T-helper 1 cell treated with Interleukin-12 subunit alpha and Interleukin-12 subunit beta and Interleukin-4 antibody, amounts not matched to agents 30 μg/mL and 1 μg/mL, for 36 hours (primary cell): ENCODE data around the gene NMUR1.

ENCODE experiments used
- H3K27ac Mint-ChIP-seq: one replicate; pipeline ENCODE4 v1.8.0; 2021; ENCODE audit warnings: mild to moderate bottlenecking, mixed read lengths
- H3K27me3 Mint-ChIP-seq: one replicate; pipeline ENCODE4 v1.8.0; 2021; ENCODE audit warnings: low read depth, mixed read lengths
- H3K36me3 Mint-ChIP-seq: one replicate; pipeline ENCODE4 v1.8.0; 2021; ENCODE audit warnings: low read depth, mixed read lengths
- H3K4me1 Mint-ChIP-seq: one replicate; pipeline ENCODE4 v1.8.0; 2021; ENCODE audit warnings: low read depth, mixed read lengths
- H3K4me3 Mint-ChIP-seq: one replicate; pipeline ENCODE4 v1.8.0; 2021; ENCODE audit warnings: mild to moderate bottlenecking, moderate library complexity, mixed read lengths
- H3K9me3 Mint-ChIP-seq: one replicate; pipeline ENCODE4 v1.8.0; 2021; ENCODE audit warnings: mixed read lengths

Gene NMUR1

DNA sequence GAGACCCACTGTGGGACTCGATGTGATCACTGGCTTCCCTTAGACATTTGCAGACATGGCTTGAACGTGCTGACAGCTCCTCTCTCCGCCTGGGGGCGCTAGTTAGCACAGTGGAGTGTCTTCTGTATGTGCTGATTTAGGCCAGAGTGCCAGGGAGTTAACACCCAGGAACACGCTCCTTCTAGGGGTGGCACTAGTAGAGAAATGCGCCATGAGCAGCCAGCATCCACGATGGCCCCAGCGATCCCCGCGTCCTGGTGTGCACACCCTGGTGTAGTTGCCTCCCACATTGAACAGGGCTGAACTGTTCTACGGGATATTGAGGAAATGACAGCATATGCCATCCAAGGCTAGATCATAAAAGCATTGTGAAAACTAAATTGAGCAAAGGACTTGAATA is 11.4 kb upstream of the NMUR1 start:
- Mint-ChIP-seq H3K36me3 (peaks cover 26% of the 10 kb centered on the region), H3K27ac (peak overlapping the region; percentile 29), H3K27me3 (peaks cover 9% of the 10 kb centered on the region), H3K4me1 (peaks cover 33% of the 10 kb centered on the region), H3K4me3 (no peak overlapping the region), H3K9me3 (peaks cover 22% of the 10 kb centered on the region)

DNA sequence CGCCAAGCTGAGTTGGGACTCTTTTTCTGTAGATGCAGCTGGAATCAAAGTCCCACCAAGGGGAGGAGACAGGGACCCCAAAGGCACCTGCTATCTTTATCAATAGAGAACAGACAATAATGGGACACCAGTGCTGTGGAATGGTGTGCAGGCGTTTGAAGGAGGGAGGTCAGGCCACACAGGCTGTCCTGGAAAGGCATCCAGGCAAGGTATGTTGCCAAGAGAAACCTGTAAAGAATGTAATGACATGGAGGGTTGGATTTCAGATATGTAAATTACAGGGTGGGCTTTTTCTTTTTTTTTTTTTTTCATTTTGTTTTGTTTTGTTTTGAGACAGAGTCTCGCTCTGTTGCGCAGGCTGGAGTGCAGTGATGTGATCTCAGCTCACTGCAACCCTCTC is 9.7 kb upstream of the NMUR1 start:
- Mint-ChIP-seq H3K4me3 (no peak overlapping the region), H3K9me3 (peaks cover 19% of the 10 kb centered on the region), H3K27me3 (peaks cover 9% of the 10 kb centered on the region), H3K27ac (no peak overlapping the region), H3K36me3 (peaks cover 19% of the 10 kb centered on the region), H3K4me1 (peaks cover 21% of the 10 kb centered on the region)

DNA sequence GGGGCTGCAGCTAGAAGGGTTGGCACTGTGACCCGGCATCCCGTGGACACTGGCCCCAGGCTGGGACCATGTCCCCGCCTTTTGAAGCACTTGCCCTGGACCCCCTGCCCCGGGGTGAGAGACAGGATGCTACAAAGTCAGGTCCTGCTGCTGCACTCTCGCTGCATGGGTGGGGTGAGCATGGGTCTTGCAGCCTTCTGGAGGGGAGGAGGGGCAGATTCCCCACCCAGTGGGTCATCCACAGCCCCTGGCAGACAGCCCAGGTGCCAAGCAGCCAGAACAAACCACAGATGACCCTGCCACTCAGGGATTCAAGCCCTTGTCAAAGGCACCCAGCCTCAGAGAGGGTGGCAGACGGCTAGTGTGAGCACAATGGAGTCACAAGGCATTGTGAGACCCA is 5.7 kb upstream of the NMUR1 start:
- Mint-ChIP-seq H3K9me3 (no peaks in the 10 kb centered on the region), H3K27ac (no peak overlapping the region), H3K4me1 (peaks cover 17% of the 10 kb centered on the region), H3K27me3 (peaks cover 17% of the 10 kb centered on the region), H3K36me3 (no peaks in the 10 kb centered on the region), H3K4me3 (no peak overlapping the region)

DNA sequence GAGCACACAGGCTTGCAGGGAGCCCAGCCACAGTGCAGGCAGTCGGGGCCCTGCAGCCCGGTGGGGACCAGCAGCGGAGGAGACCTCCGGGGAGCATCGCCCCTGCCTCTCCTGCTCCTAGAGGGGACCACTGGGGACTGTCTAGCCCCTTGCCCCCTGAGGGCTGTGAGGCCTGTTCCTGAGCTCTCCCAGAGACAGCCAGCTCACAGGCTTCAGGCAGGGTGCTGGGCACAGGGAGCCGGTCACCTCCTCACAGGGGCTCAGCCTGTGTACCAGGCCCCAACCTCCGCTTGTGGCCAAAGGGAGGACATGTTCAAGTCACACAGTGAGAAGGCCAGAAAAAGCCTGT is 3.5 kb upstream of the NMUR1 start:
- Mint-ChIP-seq H3K36me3 (no peaks in the 10 kb centered on the region), H3K4me1 (peaks cover 19% of the 10 kb centered on the region), H3K27ac (no peak overlapping the region), H3K9me3 (no peaks in the 10 kb centered on the region), H3K4me3 (no peak overlapping the region), H3K27me3 (peaks cover 22% of the 10 kb centered on the region)

DNA sequence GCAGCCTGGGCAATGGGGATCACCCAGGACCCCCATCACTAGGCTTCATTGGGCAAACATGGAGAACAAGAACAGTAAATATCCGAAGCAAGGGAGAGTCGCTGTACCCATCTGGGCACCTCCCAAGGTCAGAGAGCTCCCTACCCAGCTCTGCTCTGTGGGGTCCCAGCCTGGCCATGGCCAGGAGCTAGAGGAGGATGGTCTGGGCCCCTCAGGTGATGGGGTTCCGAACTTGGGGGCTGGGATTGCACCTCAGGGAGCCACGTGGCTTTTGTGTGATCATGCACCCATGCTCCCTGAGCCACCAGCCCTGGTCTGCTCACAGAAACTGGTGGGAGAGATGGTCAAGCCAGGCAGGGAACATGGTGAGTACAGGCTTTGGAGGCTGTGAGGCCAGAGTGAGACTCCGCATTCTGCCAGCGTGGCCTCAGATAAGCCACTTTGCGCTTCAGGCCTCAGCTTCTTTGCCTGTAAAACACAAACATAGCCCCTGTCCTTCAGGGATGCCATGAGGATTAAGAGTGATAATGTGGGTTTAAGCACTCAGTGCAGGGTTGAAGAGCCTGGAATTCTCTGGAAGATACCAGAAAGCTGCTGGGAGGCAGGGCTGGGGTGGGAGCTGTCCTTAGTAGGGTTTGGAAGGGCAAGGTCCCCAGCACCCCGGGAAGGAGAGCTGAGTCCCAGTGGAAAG is 3.0 kb upstream of the NMUR1 start:
- no peak overlapping the region for H3K4me3 Mint-ChIP-seq
- H3K27ac Mint-ChIP-seq = no peak overlapping the region
- no peaks in the 10 kb centered on the region for H3K36me3 Mint-ChIP-seq
- peaks cover 19% of the 10 kb centered on the region for H3K4me1 Mint-ChIP-seq
- no peaks in the 10 kb centered on the region for H3K9me3 Mint-ChIP-seq
- peaks cover 27% of the 10 kb centered on the region for H3K27me3 Mint-ChIP-seq

DNA sequence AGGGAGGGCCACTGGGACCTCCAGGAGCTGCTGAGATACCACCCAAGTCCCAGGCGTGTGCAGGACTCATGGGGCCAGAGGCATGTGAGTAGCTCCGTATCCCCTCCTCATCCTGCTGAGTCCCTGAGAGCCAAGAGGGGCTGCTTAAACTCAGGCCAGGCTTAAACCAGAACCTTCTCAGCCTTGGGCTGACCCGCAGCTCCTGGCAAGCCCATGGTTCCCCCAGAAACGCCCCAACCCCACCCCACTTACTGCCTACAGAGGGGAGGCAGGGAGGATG is 2.5 kb upstream of the NMUR1 start:
- Mint-ChIP-seq H3K36me3 (no peaks in the 10 kb centered on the region), H3K4me1 (peaks cover 19% of the 10 kb centered on the region), H3K27me3 (peaks cover 30% of the 10 kb centered on the region), H3K9me3 (no peaks in the 10 kb centered on the region), H3K27ac (no peak overlapping the region), H3K4me3 (no peak overlapping the region)

DNA sequence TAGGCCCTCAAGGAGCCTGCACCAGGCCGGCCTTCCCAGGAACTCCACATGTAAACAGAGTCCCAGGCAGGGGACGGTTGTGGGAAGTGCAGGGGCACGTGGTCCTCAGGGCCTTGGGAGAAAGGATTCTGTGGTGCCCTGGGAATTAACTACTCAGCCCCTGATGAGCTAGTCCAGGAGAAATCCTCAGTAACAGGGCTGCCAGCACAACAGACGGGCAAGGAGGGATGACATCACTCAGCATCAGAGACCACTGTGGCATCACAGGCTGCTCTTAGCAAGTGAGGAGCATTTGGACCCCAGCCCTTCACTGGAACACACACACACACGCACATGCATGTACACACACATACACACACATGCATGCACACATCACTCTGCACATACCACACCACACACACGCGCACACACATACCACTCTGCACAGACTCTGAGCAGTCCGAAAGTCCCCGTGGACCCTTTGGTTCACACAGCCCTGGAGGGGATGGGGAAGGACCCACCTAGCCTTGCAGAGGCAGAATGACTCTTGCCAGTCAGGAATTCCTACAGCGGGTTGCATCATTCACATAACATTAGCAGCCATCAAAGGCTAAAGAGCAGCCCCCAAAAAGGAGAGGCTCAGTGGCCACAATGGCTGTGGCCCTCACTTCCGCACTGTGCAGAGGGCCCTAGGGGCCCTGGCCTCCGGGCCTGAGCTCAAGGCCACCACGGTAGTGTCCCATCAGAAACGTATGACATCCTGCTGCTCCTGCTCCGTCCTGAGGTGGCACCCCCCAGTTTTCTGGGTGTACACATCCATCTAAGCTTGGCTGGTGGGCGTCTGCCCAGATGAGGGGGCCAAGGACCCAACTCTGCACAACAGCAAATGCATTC is 1.9 kb upstream of the NMUR1 start:
- no peaks in the 10 kb centered on the region for H3K36me3 Mint-ChIP-seq
- H3K4me1 Mint-ChIP-seq = peaks cover 19% of the 10 kb centered on the region
- H3K9me3 Mint-ChIP-seq = no peaks in the 10 kb centered on the region
- no peak overlapping the region for H3K27ac Mint-ChIP-seq
- no peak overlapping the region for H3K4me3 Mint-ChIP-seq
- H3K27me3 Mint-ChIP-seq = peaks cover 30% of the 10 kb centered on the region

DNA sequence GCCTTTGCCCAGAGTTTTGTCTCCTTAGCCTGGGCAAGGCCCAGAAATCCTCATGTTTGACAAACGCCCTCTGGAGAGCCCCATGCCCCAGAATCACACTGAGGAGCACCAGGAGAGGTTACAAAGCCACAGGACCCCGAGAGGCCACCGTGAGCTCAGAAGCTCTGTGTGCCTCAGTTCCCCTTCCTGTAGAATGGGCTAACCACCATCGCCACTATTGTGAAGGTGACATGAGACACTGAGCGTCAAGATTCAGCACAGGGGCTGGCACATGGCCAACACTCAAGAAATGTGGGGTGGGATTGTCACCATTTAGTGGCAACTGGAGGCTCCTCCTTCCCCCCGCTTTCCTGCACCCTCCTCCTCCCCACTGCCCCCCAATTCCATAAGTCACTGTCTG is 1.2 kb upstream of the NMUR1 start:
- Mint-ChIP-seq H3K9me3 (no peaks in the 10 kb centered on the region), H3K27ac (no peak overlapping the region), H3K4me1 (peaks cover 19% of the 10 kb centered on the region), H3K27me3 (peaks cover 30% of the 10 kb centered on the region), H3K36me3 (no peaks in the 10 kb centered on the region), H3K4me3 (peak overlapping the region; percentile 54)

DNA sequence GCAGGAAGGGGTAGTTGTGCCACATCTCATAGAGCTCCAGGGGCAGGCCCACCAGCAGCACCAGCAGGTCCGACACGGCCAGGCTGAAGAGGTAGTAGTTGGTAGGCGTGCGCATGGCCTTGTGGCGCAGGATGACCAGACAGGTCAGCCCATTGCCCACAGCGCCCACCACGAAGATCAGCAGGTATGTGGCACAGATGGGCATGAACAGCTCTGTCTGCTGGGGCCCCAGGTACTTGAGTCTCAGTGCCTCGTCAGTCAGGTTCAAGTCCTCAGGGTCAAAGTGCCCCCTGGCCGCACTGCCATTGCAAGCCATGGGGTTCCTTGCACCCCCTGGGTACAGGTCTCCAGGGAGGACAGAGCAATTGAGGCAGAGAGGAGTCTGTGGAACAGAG is 1.6 kb downstream of the NMUR1 start:
- Mint-ChIP-seq H3K4me1 (peaks cover 28% of the 10 kb centered on the region), H3K4me3 (no peak overlapping the region)

DNA sequence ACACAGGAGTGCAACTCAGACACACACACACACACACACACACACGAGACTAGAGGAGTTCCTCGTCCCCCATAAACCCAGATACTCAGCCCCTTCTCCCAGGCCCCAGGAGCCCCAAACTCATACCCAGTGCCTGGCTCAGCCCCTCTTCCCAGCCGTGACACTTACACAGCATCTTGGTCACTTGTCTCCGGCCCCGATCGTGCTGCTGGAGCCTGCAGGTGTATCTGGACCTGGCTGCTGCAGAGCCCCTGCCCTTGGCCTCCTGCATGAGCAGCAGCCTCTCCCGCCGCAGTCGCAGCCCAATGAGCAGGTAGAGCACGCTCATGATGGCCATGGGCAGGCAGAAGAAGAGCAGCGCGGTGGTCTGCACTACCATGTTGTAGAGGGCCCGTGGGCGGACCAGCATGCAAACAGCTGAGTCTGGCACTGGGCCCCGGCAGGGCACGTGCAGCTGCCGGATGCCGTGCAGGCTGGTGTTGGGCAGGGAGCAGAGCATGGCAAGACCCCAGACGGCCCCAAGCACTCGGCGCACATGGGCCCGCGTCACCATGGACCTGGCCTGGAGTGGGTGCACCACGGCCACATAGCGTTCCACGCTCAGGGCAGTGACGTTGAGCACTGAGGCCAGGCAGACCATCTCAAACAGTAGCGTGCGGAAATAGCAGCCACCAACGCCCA is 2.1 kb downstream of the NMUR1 start:
- Mint-ChIP-seq H3K36me3 (peaks cover 2% of the 10 kb centered on the region), H3K4me3 (no peak overlapping the region), H3K27ac (no peak overlapping the region), H3K27me3 (peaks cover 30% of the 10 kb centered on the region), H3K4me1 (peaks cover 32% of the 10 kb centered on the region), H3K9me3 (no peaks in the 10 kb centered on the region)

More for the DNA sequence above, 1.6 kb downstream of the NMUR1 start:
- H3K9me3 Mint-ChIP-seq = no peaks in the 10 kb centered on the region
- no peak overlapping the region for H3K27ac Mint-ChIP-seq
- H3K36me3 Mint-ChIP-seq = peaks cover 2% of the 10 kb centered on the region
- H3K27me3 Mint-ChIP-seq = peaks cover 30% of the 10 kb centered on the region

DNA sequence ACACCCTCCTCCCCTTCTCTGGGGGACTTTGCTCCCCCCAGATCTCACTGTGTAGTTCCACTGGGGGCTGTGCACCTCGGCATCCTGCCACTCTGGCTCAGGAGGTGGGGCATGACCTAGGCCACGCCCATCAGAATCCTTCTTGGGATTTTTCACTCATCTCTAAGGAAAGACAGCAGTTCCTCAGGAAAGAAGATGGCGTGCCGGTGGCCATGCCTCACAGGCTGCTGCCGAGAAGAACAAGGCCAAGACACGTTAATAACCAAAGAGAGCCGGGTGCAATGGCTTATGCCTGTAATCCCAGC is 3.2 kb downstream of the NMUR1 start:
- Mint-ChIP-seq H3K4me3 (no peak overlapping the region), H3K36me3 (peaks cover 2% of the 10 kb centered on the region), H3K9me3 (no peaks in the 10 kb centered on the region), H3K4me1 (peaks cover 33% of the 10 kb centered on the region), H3K27me3 (peaks cover 28% of the 10 kb centered on the region), H3K27ac (no peak overlapping the region)

DNA sequence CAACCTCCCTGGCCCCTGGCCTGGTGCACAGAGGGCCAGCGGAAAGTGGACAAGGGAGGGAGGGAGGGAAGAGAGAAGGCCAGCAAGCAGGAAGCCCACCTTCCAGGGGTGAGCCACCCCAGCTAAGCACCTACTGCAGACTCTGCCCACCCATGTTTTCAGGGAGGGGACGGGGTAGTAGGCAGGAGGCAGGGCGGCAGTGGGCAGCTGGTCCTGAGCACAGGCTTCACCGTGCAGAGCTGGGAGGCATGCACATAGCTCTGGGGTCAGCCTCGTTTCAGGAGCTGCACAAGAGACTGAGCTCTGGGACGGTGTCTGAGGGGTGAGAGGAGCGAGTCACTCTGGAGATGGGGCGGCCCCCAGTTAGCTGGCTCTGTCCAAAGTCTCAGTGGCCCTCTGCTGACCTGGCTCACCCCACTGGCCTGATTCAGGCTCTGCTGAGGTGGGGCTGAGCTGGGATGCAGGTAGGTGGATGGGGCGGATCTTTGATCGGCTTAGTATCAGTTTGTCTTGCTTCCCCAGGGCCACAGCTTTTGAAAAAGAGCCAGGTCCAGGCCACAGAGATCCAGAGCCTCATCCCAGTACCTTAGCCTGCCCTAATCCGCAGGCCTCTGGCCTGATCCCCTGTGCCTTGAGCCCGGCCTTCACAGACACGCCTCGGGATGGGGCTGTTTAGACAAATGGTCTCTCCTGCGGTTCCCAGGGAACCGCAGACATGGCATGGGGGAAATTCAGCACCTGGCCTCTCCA is 3.7 kb downstream of the NMUR1 start:
- Mint-ChIP-seq H3K4me1 (peaks cover 34% of the 10 kb centered on the region), H3K27me3 (peaks cover 27% of the 10 kb centered on the region)

DNA sequence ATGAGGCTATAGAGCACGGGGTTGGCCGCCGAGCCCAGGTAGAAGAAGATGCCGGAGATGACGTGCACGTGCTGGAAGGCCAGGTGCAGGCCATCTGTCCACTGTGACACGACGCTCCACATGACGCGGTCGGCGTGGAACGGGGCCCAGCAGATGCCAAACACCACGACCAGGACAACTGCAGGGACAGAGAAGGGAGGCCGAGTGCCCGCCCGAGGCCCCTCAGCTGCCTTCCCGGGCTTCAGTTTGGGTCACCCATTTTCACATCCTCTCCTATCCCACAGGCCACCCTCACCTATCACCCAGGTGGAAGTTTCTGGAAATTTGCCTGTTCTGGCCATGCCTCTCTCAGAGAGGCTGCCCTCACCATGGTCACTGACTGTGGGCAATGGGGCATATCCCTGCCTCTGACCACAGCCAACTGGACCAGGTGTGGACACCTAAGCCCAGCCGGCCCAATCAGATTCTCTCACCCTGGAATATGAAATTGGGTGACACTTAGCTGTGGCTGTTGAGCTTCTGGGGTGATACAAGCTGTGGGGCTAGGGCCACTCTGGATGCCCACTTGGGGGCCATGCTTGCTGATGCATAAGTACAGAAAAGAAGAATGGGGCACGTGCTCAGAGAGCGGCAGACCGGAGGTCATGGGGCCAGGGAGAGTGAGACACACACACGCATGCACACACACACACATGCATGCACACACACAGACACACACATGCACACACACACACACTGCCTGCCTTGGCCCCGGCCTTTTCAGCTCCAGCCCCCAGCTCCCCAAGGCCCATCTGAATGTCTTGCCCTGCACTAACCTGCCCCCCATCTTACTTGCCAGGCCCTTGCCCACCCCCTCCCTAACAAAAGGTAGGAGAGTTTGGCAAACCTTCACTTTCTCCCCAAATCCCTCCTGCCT is 4.7 kb downstream of the NMUR1 start:
- H3K4me3 Mint-ChIP-seq = no peak overlapping the region
- peaks cover 2% of the 10 kb centered on the region for H3K36me3 Mint-ChIP-seq
- H3K4me1 Mint-ChIP-seq = peaks cover 26% of the 10 kb centered on the region
- H3K9me3 Mint-ChIP-seq = no peaks in the 10 kb centered on the region
- H3K27ac Mint-ChIP-seq = no peak overlapping the region
- peaks cover 25% of the 10 kb centered on the region for H3K27me3 Mint-ChIP-seq

More for the DNA sequence above, 3.7 kb downstream of the NMUR1 start:
- H3K9me3 Mint-ChIP-seq = no peaks in the 10 kb centered on the region
- no peak overlapping the region for H3K27ac Mint-ChIP-seq
- no peak overlapping the region for H3K4me3 Mint-ChIP-seq
- H3K36me3 Mint-ChIP-seq = peaks cover 2% of the 10 kb centered on the region
